ENCODE results near the gene PXMP2. TPM values are rescaled to one million over a fixed set of nuclear protein-coding genes. Genes with fewer than 3 reads are reported as not detected.

PXMP2 gene
- total RNA-seq, 4 donors from 2014 or later: 22.6 to 91.4 (median 31.9) TPM

- DNase-seq (ENCODE audit: low spot score) (no peak), ATAC-seq (ENCODE audit: low FRiP score) (no peak)
- TF ChIP-seq, protein P1, sequence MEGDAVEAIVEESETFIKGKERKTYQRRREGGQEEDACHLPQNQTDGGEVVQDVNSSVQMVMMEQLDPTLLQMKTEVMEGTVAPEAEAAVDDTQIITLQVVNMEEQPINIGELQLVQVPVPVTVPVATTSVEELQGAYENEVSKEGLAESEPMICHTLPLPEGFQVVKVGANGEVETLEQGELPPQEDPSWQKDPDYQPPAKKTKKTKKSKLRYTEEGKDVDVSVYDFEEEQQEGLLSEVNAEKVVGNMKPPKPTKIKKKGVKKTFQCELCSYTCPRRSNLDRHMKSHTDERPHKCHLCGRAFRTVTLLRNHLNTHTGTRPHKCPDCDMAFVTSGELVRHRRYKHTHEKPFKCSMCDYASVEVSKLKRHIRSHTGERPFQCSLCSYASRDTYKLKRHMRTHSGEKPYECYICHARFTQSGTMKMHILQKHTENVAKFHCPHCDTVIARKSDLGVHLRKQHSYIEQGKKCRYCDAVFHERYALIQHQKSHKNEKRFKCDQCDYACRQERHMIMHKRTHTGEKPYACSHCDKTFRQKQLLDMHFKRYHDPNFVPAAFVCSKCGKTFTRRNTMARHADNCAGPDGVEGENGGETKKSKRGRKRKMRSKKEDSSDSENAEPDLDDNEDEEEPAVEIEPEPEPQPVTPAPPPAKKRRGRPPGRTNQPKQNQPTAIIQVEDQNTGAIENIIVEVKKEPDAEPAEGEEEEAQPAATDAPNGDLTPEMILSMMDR (IDR thresholded peaks at IDR 0.05): no peak
These were observed 52.9 kb downstream of the PXMP2 start for GRCh38 chr12:132740313-132740646.

GRCh38 chr12:132740652-132741051 is 53.3 kb downstream of the PXMP2 start:
- DNase-seq (ENCODE audit: low spot score) (no peak), ATAC-seq (ENCODE audit: low FRiP score) (no peak)
- TF ChIP-seq, protein P1 (IDR thresholded peaks at IDR 0.05): no peak

DNA sequence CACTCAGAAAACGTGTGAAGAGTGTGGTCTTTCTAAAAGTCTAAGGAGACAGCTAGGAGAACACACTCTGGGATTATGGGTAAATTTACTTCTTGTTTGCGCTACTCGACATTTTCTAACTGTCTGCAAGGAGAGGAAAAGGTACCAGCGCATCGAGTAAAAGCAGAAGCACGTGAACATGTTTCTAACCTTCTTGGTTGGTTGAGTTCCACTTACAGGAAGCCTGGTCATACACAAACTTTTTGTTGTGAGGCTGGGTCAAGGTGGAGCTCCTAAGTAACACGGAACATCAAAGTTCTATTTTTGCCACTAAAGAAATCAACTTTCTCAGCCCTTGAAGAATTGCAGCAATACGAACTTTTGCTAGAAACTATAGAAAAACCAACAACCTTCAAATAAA is 54.2 kb downstream of the PXMP2 start:
- TF ChIP-seq, protein P1 (IDR thresholded peaks at IDR 0.05): no peak
- DNase-seq (ENCODE audit: low spot score) (no peak), ATAC-seq (ENCODE audit: low FRiP score) (no peak)

DNA sequence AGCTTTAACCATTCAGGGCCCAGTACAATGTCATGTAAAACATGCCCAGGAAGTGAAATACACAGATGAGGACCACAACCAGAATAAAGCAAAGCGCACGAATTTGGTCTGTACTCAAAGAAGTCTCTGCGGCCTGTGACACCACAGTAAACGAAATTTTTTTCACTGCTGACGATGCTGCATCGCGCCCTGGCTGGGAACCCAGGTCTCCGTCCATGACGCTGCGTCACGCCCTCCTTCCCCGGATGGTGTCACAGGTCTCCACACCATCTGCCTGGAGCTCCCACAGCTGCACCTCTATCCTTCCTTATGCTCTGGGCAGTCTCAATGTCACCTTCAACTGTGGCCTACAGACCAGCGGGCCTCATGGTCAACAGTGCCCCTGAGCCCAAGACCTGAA is 56.4 kb downstream of the PXMP2 start:
- ATAC-seq (ENCODE audit: low FRiP score) (no peak), DNase-seq (ENCODE audit: low spot score) (no peak)
- TF ChIP-seq, protein P1 (IDR thresholded peaks at IDR 0.05): no peak

GRCh38 chr12:132746613-132747012 is 59.2 kb downstream of the PXMP2 start:
- ATAC-seq (ENCODE audit: low FRiP score) (no peak), DNase-seq (ENCODE audit: low spot score) (no peak)
- TF ChIP-seq, protein P1 (IDR thresholded peaks at IDR 0.05): no peak

DNA sequence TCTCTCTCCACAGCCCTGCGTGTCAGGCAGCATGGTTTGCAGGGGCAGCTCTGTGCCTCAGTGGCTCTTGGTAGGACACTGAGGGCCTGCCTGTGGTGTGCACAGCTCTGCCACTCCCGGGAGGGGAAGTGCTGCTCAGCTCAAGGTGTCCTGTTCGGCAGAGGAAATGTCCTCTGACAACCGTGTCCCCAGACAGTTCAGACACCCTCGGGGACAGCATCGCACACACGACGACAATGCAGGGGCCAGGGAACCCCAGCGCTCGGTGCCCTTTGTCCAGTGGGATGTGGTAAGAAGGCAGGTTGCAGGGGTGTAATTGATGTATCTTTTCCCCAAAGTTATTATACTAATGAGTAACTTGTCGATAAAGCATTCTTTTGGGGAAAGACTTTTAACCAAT is 60.0 kb downstream of the PXMP2 start:
- no peak for DNase-seq (ENCODE audit: low spot score)
- TF ChIP-seq, protein P1 (IDR thresholded peaks at IDR 0.05): no peak
- ATAC-seq (ENCODE audit: low FRiP score): no peak

GRCh38 chr12:132747896-132748295 is 60.5 kb downstream of the PXMP2 start:
- TF ChIP-seq, protein P1 (IDR thresholded peaks at IDR 0.05): no peak
- ATAC-seq (ENCODE audit: low FRiP score) (no peak), DNase-seq (ENCODE audit: low spot score) (no peak)
